NOMO-1 (cell line): ENCODE data around the gene CCDC187.
"Not testable (repeated sequence)": the region's sequence is repeated elsewhere in the genome, so short reads cannot be mapped to it uniquely, and the experiment has no call there.

Source experiments
- DNase-seq, 2 experiments: peaks; one replicate each; lab custom pipeline; 2025; ENCODE audit not compliant: unreplicated experiment in 2 of 2; lab: John Stamatoyannopoulos, UW

Gene CCDC187

GRCh38 chr9:136273921-136274785 lies 29.7 kb downstream of the CCDC187 start:
- no peak for DNase-seq

- DNase-seq: peak; percentile 55 to 75
Measured at GRCh38 chr9:136273244-136273865, 30.5 kb downstream of the CCDC187 start.

- DNase-seq: peak in 1 of 2 experiments; percentile 86
Measured at GRCh38 chr9:136270173-136270705, 33.7 kb downstream of the CCDC187 start.

- no peak for DNase-seq
Measured at GRCh38 chr9:136268735-136269134, 35.2 kb downstream of the CCDC187 start.

GRCh38 chr9:136268318-136268717 lies 35.6 kb downstream of the CCDC187 start:
- DNase-seq: no peak

GRCh38 chr9:136267261-136268111 lies 36.4 kb downstream of the CCDC187 start:
- DNase-seq: peak; percentile 80 to 88

- not testable (repeated sequence) for DNase-seq
Measured at GRCh38 chr9:136266641-136267040, 37.3 kb downstream of the CCDC187 start.

- DNase-seq: no peak
Measured at GRCh38 chr9:136265561-136266355, 38.1 kb downstream of the CCDC187 start.

- DNase-seq: no peak
Measured at GRCh38 chr9:136264441-136265405, 39.2 kb downstream of the CCDC187 start.

GRCh38 chr9:136264031-136264430 lies 39.9 kb downstream of the CCDC187 start:
- no peak for DNase-seq

- DNase-seq: no peak
Measured at GRCh38 chr9:136262671-136263178, 41.2 kb downstream of the CCDC187 start.

GRCh38 chr9:136261686-136262430 lies 42.0 kb downstream of the CCDC187 start:
- DNase-seq: no peak

- no peak for DNase-seq
Measured at GRCh38 chr9:136260936-136261472, 42.9 kb downstream of the CCDC187 start.

GRCh38 chr9:136260521-136260920 lies 43.4 kb downstream of the CCDC187 start:
- DNase-seq: no peak

- DNase-seq: no peak
Measured at GRCh38 chr9:136259836-136260235, 44.1 kb downstream of the CCDC187 start.

- DNase-seq: no peak
Measured at GRCh38 chr9:136259517-136259813, 44.4 kb downstream of the CCDC187 start.

- no peak for DNase-seq
Measured at GRCh38 chr9:136258786-136259516, 44.9 kb downstream of the CCDC187 start.
